SK-N-SH (cell line): ENCODE measurements around the gene CYP2R1. TPM values are rescaled to one million over a fixed set of nuclear protein-coding genes. Genes with fewer than 3 reads are reported as not detected.

ENCODE experiments used
- CTCF ChIA-PET: fragments of 300-600, 350-600 bp; formaldehyde crosslinking; extraction: SDS; loops from one replicate; lab custom pipeline; 2021; lab: Yijun Ruan, JAX
- POLR2A ChIA-PET: fragments of 350-600 bp; sonication (Branson Sonifier 250); formaldehyde crosslinking; extraction: SDS; loops from one replicate; lab custom pipeline; 2020; ENCODE audit warnings: antibody characterized with exemption, inconsistent platforms; lab: Yijun Ruan, JAX
- DNase-seq: peaks from one replicate; pipeline ENCODE4 v3.0.0; 2012
- H2AFZ ChIP-seq: fragments of 200-600 bp; sonication (generic); 2 replicates; pipeline ENCODE4 v1.8.1; 2016; ENCODE audit warnings: antibody characterized with exemption, mild to moderate bottlenecking, low read depth
- H3F3A ChIP-seq: fragments of 200-600 bp; sonication (generic); replicated peaks from 2 replicates; pipeline ENCODE3; 2016; ENCODE audit warnings: antibody characterized with exemption, mild to moderate bottlenecking; ENCODE audit not compliant: insufficient read depth
- H3K27ac ChIP-seq, 2 experiments: fragments of 200-500 bp in 1 of 2; fragments of 200-600 bp in 1 of 2; sonication (Bioruptor generic) in 1 of 2; sonication (generic), shearing (Covaris generic) in 1 of 2; 2 replicates each; pipeline versions ENCODE4 v1.5.1 to v1.6.1; 2014 to 2016; ENCODE audit warnings: low read depth in 2 of 2, inconsistent platforms in 1 of 2, low read length in 1 of 2, mild to moderate bottlenecking in 1 of 2, mixed read lengths in 1 of 2
- H3K27me3 ChIP-seq: fragments of 200-600 bp; sonication (generic), shearing (Covaris generic); 2 replicates; pipeline ENCODE4 v1.6.1; 2016; ENCODE audit warnings: mixed run types; ENCODE audit not compliant: insufficient read depth
- H3K36me3 ChIP-seq, 2 experiments: fragments of 200-500 bp in 1 of 2; fragments of 200-600 bp in 1 of 2; sonication (Bioruptor generic) in 1 of 2; sonication (generic) in 1 of 2; replicated peaks in 1 of 2; 2 replicates each; pipeline versions ENCODE3 to v1.5.1; 2014 to 2016; ENCODE audit warnings: low read length in 1 of 2, mild to moderate bottlenecking in 1 of 2; ENCODE audit not compliant: insufficient read depth in 2 of 2, control insufficient read depth in 1 of 2
- H3K4me1 ChIP-seq, 2 experiments: fragments of 200-500 bp in 1 of 2; fragments of 200-600 bp in 1 of 2; sonication (Bioruptor generic) in 1 of 2; sonication (generic), shearing (Covaris generic) in 1 of 2; 2 replicates each; pipeline versions ENCODE4 v1.5.1 to v1.6.1; 2014 to 2016; ENCODE audit warnings: low read depth in 1 of 2, low read length in 1 of 2, mixed run types in 1 of 2; ENCODE audit not compliant: insufficient read depth in 2 of 2, control insufficient read depth in 1 of 2
- H3K4me2 ChIP-seq: fragments of 200-600 bp; sonication (generic), shearing (Covaris generic); 2 replicates; pipeline ENCODE4 v1.6.1; 2017; ENCODE audit warnings: mixed run types
- H3K4me3 ChIP-seq, 2 experiments: fragments of 200-500 bp in 1 of 2; fragments of 200-600 bp in 1 of 2; sonication (Bioruptor generic) in 1 of 2; sonication (generic), shearing (Covaris generic) in 1 of 2; 2 replicates each; pipeline versions ENCODE4 v1.5.1 to v1.8.1; 2014 to 2016; ENCODE audit warnings: low read depth in 2 of 2, inconsistent platforms in 1 of 2, low read length in 1 of 2, mild to moderate bottlenecking in 1 of 2, mixed read lengths in 1 of 2, moderate library complexity in 1 of 2
- H3K79me2 ChIP-seq: fragments of 200-600 bp; sonication (generic); 2 replicates; pipeline ENCODE4 v1.8.1; 2017; ENCODE audit warnings: mild to moderate bottlenecking; ENCODE audit not compliant: insufficient read depth
- H3K9ac ChIP-seq: fragments of 200-600 bp; sonication (generic); 2 replicates; pipeline ENCODE4 v1.6.1; 2017; ENCODE audit warnings: mixed run types
- H3K9me2 ChIP-seq: fragments of 200-600 bp; sonication (generic); 2 replicates; pipeline ENCODE4 v1.6.1; 2017; ENCODE audit warnings: mixed run types
- H3K9me3 ChIP-seq: fragments of 200-600 bp; sonication (generic); 2 replicates; pipeline ENCODE4 v1.6.1; 2017; ENCODE audit warnings: mixed run types, mild to moderate bottlenecking, moderate library complexity
- H4K20me1 ChIP-seq: fragments of 200-600 bp; sonication (generic); 2 replicates; pipeline ENCODE4 v1.6.1; 2017; ENCODE audit warnings: mild to moderate bottlenecking, mixed run types; ENCODE audit not compliant: insufficient read depth
- CHD2 ChIP-seq: fragments of 150-350 bp; IDR thresholded peaks from 2 replicates; pipeline ENCODE4 v1.6.1; 2018; ENCODE audit warnings: low read length; ENCODE audit not compliant: partially characterized antibody
- ELF1 ChIP-seq: IDR thresholded peaks from 2 replicates; pipeline ENCODE4 v1.4.0; 2012
- EP300 ChIP-seq, 2 experiments: IDR thresholded peaks; 2 replicates each; pipeline versions ENCODE4 v1.4.0 to v1.6.1; 2012; ENCODE audit warnings: borderline replicate concordance in 1 of 2, low read depth in 1 of 2, low read length in 1 of 2
- EZH2phosphoT487 ChIP-seq: fragments of 200-600 bp; sonication (generic); IDR thresholded peaks from 2 replicates; pipeline ENCODE4 v1.6.1; 2017; ENCODE audit warnings: low read depth, mixed run types, mild to moderate bottlenecking, antibody characterized with exemption, moderate library complexity, borderline replicate concordance
- FOSL2 ChIP-seq: IDR thresholded peaks from 2 replicates; pipeline ENCODE4 v1.4.0; 2012; ENCODE audit warnings: low read depth, mild to moderate bottlenecking, moderate library complexity, borderline replicate concordance
- FOXJ3 ChIP-seq: sonication (generic); formaldehyde crosslinking; IDR thresholded peaks from 2 replicates; pipeline ENCODE4 v1.5.1; 2020; ENCODE audit warnings: mild to moderate bottlenecking, missing genetic modification reagents
- FOXM1 ChIP-seq: IDR thresholded peaks from 2 replicates; pipeline ENCODE4 v1.4.0; 2012; ENCODE audit warnings: low read depth, mild to moderate bottlenecking
- GABPA ChIP-seq: IDR thresholded peaks from 2 replicates; pipeline ENCODE4 v1.4.0; 2012; ENCODE audit warnings: low read depth, mild to moderate bottlenecking
- GATA2 ChIP-seq: sonication (generic); formaldehyde crosslinking; IDR thresholded peaks from 2 replicates; pipeline ENCODE4 v1.5.0; 2020; ENCODE audit warnings: mild to moderate bottlenecking, missing genetic modification reagents
- MXI1 ChIP-seq: IDR thresholded peaks from 2 replicates; pipeline ENCODE4 v1.6.1; 2012; ENCODE audit warnings: mild to moderate bottlenecking, low read depth, low read length, improper control_type of control experiment
- NRF1 ChIP-seq: IDR thresholded peaks from 2 replicates; pipeline ENCODE4 v1.6.1; 2012; ENCODE audit warnings: low read depth, mild to moderate bottlenecking, low read length
- POLR2AphosphoS5 ChIP-seq: IDR thresholded peaks from 2 replicates; pipeline ENCODE4 v1.6.1; 2012; ENCODE audit warnings: low read depth, low read length
- RAD21 ChIP-seq: IDR thresholded peaks from 2 replicates; pipeline ENCODE4 v1.6.1; 2012; ENCODE audit warnings: mild to moderate bottlenecking, low read length
- RXRA ChIP-seq: IDR thresholded peaks from 2 replicates; pipeline ENCODE4 v1.4.0; 2012; ENCODE audit warnings: low read depth, mild to moderate bottlenecking, borderline replicate concordance
- SIN3A ChIP-seq: IDR thresholded peaks from 2 replicates; pipeline ENCODE4 v1.6.1; 2012; ENCODE audit warnings: low read depth, mild to moderate bottlenecking, low read length, moderate library complexity, borderline replicate concordance
- SMC3 ChIP-seq: IDR thresholded peaks from 2 replicates; pipeline ENCODE4 v1.6.1; 2012; ENCODE audit warnings: low read depth, low read length, improper control_type of control experiment
- TCF12 ChIP-seq: IDR thresholded peaks from 2 replicates; pipeline ENCODE4 v1.4.0; 2012
- TEAD4 ChIP-seq: IDR thresholded peaks from 2 replicates; pipeline ENCODE4 v1.4.0; 2012; ENCODE audit warnings: mild to moderate bottlenecking, borderline replicate concordance; ENCODE audit not compliant: insufficient read depth
- WGBS: methylation state at CpG from one replicate; pipeline ENCODE4 v1.1.6; 2017; ENCODE audit warnings: low lambda C conversion rate; 5-methylcytosine and 5-hydroxymethylcytosine counted together
- polyA plus RNA-seq, 3 experiments: library from polyadenylated mRNA; depleted of rRNA; stranded (reverse); fragments of >200 nt; gene quantifications; 2 replicates each; pipeline ENCODE4 v1.2.3, GENCODE V29; 2012
- TF ChIP-seq, protein P1 (sequence below): fragments of 150-350 bp; IDR thresholded peaks from 2 replicates; pipeline ENCODE4 v1.6.1; 2017; ENCODE audit warnings: antibody characterized with exemption, low read length, low read depth, borderline replicate concordance
- TF ChIP-seq, protein P2 (sequence below): IDR thresholded peaks from 2 replicates; pipeline ENCODE4 v1.4.0; 2012; ENCODE audit warnings: low read depth, borderline replicate concordance
- TF ChIP-seq, protein P3 (sequence below): fragments of 150-350 bp; IDR thresholded peaks from 2 replicates; pipeline ENCODE4 v1.6.1; 2016; ENCODE audit warnings: mild to moderate bottlenecking, low read depth, low read length
- TF ChIP-seq, protein P4 (sequence below): IDR thresholded peaks from 2 replicates; pipeline ENCODE4 v1.4.0; 2012; ENCODE audit warnings: low read depth

CYP2R1 gene
- polyA plus RNA-seq, 1 of the 3 experiments (the other 2 are of a cell fraction) = 9.3 TPM

DNA sequence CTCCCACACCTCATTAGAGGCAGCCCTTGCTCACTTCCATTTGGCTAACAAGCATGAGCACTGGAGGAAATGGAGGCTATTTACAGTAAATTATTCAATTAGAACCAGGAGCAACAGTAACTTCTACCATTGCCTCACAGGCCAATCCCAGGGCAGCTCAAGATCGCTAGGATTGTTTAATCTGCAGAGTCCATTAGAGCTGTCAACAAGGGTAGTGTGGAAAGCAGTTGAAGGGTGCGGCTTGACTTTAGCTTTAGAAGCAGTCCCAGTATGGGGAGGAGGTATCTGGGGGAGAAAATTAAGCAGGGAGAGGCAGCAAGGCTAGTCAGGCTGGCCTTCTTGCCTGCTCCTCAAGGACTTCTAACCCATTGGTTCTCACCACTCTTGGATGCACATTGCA is 38.3 kb upstream of the CYP2R1 start:
- CTCF ChIA-PET = interaction anchor here (1.4 to 1.5 kb wide), 2 partner anchors 22 to 39 kb away, joined by 3 to 5 read pairs; no protein-coding TSS in a partner anchor
- Histone ChIP-seq H3F3A (no peaks in the 10 kb centered on the region), H3K4me3 (no peak overlapping the region), H3K27me3 (no peaks in the 10 kb centered on the region)
- POLR2A ChIA-PET = no interaction called here
- TF ChIP-seq FOXJ3 (CRISPR knock-in tag) = no peak
- TF ChIP-seq RAD21 = no peak
- TF ChIP-seq CHD2 = no peak
- no peak for TF ChIP-seq SMC3
- no peak for TF ChIP-seq EP300 (IDR thresholded peaks at IDR 0.05; ENCODE audit: borderline replicate concordance in 1 of 2, low read depth in 1 of 2, low read length in 1 of 2)
- TF ChIP-seq POLR2AphosphoS5 = no peak
- TF ChIP-seq FOSL2 = no peak
- no peak for TF ChIP-seq EZH2phosphoT487
- TF ChIP-seq, protein P1, sequence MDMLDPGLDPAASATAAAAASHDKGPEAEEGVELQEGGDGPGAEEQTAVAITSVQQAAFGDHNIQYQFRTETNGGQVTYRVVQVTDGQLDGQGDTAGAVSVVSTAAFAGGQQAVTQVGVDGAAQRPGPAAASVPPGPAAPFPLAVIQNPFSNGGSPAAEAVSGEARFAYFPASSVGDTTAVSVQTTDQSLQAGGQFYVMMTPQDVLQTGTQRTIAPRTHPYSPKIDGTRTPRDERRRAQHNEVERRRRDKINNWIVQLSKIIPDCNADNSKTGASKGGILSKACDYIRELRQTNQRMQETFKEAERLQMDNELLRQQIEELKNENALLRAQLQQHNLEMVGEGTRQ = no peak
- TF ChIP-seq TEAD4 = no peak
- TF ChIP-seq, all 33 proteins: peak for 0
- H3K4me2 ChIP-seq = no peak overlapping the region
- H2AFZ ChIP-seq = no peak overlapping the region
- H3K9me2 ChIP-seq = no peaks in the 10 kb centered on the region
- no peak for DNase-seq
- no peaks in the 10 kb centered on the region for H3K79me2 ChIP-seq
- no peaks in the 10 kb centered on the region for H4K20me1 ChIP-seq
- no peaks in the 10 kb centered on the region for H3K36me3 ChIP-seq
- H3K27ac ChIP-seq = no peak overlapping the region
- no peaks in the 10 kb centered on the region for H3K4me1 ChIP-seq
- H3K9ac ChIP-seq = no peak overlapping the region
- no peaks in the 10 kb centered on the region for H3K9me3 ChIP-seq
- 14% methylated on average over 2 of the region's 2 CpGs for WGBS

DNA sequence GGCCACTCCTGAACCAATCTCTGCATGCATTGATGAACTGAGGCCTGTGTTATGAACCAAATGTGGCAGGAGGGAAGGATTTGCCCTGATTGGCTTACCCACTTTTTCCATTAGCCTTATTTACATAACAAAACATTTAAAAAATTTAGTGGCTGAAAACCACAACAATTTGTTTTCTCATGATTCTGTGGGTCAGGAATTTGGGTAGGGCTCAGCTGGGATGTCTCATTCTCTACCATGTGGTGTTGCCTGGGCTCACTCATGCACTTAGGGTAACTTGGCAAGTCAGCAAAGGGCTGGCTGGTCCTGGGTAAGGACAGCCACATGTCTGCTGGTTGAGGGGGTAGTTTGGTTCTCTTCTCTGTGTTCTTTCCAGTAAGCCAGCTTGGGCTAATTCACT is 35.1 kb upstream of the CYP2R1 start:
- TF ChIP-seq NRF1 = no peak
- TF ChIP-seq CHD2 = no peak
- TF ChIP-seq, protein P2, sequence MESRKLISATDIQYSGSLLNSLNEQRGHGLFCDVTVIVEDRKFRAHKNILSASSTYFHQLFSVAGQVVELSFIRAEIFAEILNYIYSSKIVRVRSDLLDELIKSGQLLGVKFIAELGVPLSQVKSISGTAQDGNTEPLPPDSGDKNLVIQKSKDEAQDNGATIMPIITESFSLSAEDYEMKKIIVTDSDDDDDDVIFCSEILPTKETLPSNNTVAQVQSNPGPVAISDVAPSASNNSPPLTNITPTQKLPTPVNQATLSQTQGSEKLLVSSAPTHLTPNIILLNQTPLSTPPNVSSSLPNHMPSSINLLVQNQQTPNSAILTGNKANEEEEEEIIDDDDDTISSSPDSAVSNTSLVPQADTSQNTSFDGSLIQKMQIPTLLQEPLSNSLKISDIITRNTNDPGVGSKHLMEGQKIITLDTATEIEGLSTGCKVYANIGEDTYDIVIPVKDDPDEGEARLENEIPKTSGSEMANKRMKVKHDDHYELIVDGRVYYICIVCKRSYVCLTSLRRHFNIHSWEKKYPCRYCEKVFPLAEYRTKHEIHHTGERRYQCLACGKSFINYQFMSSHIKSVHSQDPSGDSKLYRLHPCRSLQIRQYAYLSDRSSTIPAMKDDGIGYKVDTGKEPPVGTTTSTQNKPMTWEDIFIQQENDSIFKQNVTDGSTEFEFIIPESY = no peak
- TF ChIP-seq POLR2AphosphoS5 = no peak
- TF ChIP-seq, protein P3, sequence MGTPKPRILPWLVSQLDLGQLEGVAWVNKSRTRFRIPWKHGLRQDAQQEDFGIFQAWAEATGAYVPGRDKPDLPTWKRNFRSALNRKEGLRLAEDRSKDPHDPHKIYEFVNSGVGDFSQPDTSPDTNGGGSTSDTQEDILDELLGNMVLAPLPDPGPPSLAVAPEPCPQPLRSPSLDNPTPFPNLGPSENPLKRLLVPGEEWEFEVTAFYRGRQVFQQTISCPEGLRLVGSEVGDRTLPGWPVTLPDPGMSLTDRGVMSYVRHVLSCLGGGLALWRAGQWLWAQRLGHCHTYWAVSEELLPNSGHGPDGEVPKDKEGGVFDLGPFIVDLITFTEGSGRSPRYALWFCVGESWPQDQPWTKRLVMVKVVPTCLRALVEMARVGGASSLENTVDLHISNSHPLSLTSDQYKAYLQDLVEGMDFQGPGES = no peak
- TF ChIP-seq SIN3A = no peak
- TF ChIP-seq FOXM1 = no peak
- TF ChIP-seq EP300 (IDR thresholded peaks at IDR 0.05; ENCODE audit: borderline replicate concordance in 1 of 2, low read depth in 1 of 2, low read length in 1 of 2) = no peak
- no peak for TF ChIP-seq GABPA
- TF ChIP-seq ELF1 = no peak
- TF ChIP-seq RXRA = no peak
- no peak for TF ChIP-seq GATA2 (CRISPR knock-in tag)
- TF ChIP-seq SMC3 = no peak
- TF ChIP-seq MXI1 = no peak
- TF ChIP-seq, protein P1 = no peak
- no peak for TF ChIP-seq TCF12
- TF ChIP-seq, protein P4, sequence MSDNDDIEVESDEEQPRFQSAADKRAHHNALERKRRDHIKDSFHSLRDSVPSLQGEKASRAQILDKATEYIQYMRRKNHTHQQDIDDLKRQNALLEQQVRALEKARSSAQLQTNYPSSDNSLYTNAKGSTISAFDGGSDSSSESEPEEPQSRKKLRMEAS = no peak
- H3K4me3 ChIP-seq = no peak overlapping the region
- no peak overlapping the region for H3K4me2 ChIP-seq
- no peaks in the 10 kb centered on the region for H3K9me2 ChIP-seq
- H3K79me2 ChIP-seq = no peaks in the 10 kb centered on the region
- no peak for DNase-seq
- H3K9me3 ChIP-seq = no peaks in the 10 kb centered on the region
- no peak overlapping the region for H3K9ac ChIP-seq
- H3K27ac ChIP-seq = no peak overlapping the region
- no peak overlapping the region for H2AFZ ChIP-seq
- H3F3A ChIP-seq = no peaks in the 10 kb centered on the region
- H3K27me3 ChIP-seq = no peaks in the 10 kb centered on the region
- CTCF ChIA-PET = interaction anchor here (1.4 to 1.7 kb wide), 3 partner anchors 19 to 148 kb away, joined by 3 to 7 read pairs (median 3); no protein-coding TSS in a partner anchor
- POLR2A ChIA-PET = no interaction called here
- H4K20me1 ChIP-seq = no peaks in the 10 kb centered on the region
- no peaks in the 10 kb centered on the region for H3K36me3 ChIP-seq
- no peaks in the 10 kb centered on the region for H3K4me1 ChIP-seq
